GM21619 (cell line): ENCODE data around the gene MCMBP.

Experiments used
- ATAC-seq: cut with Tn5 transposase; IDR thresholded peaks from one replicate; pipeline ENCODE4 v1.9.1; 2021; ENCODE audit not compliant: unreplicated experiment

The MCMBP gene

GRCh38 chr10:119784340-119785067 lies 88.1 kb downstream of the MCMBP start:
- ATAC-seq: peak; percentile 77

GRCh38 chr10:119783665-119784027 lies 89.0 kb downstream of the MCMBP start:
- ATAC-seq: no peak

- ATAC-seq: no peak
These were observed 89.5 kb downstream of the MCMBP start for GRCh38 chr10:119782981-119783664.

GRCh38 chr10:119781498-119781897 lies 91.1 kb downstream of the MCMBP start:
- no peak for ATAC-seq

- ATAC-seq: no peak
These were observed 91.7 kb downstream of the MCMBP start for GRCh38 chr10:119780879-119781480.
